ENCODE measurements around the gene RBPJ. TPM values are rescaled to one million over a fixed set of nuclear protein-coding genes. Genes with fewer than 3 reads are reported as not detected.
A peak's percentile ranks its signal among the peaks of the same experiment; 100 is the strongest.
"Not testable (repeated sequence)": the region's sequence is repeated elsewhere in the genome, so short reads cannot be mapped to it uniquely, and the experiment has no call there.

Gene RBPJ
- total RNA-seq, 1 donor from 2014 or later: 120 TPM

- H3K27me3 Mint-ChIP-seq (ENCODE audit: insufficient read depth, low read depth): no peaks in the 10 kb centered on the region
- H3K9ac ChIP-seq: no peak overlapping the region
- no peaks in the 10 kb centered on the region for H3K4me1 Mint-ChIP-seq
- H3K27ac ChIP-seq: no peak overlapping the region
- no peak overlapping the region for H3K4me2 ChIP-seq
- no peaks in the 10 kb centered on the region for H3K79me2 ChIP-seq (ENCODE audit: low read depth)
- peaks cover 16% of the 10 kb centered on the region for H3K9me3 Mint-ChIP-seq
- H3K4me1 ChIP-seq: no peaks in the 10 kb centered on the region
- H3K36me3 Mint-ChIP-seq: no peaks in the 10 kb centered on the region
- no peak for DNase-seq (ENCODE audit: low spot score)
- H3F3A ChIP-seq (ENCODE audit: low read depth): peaks cover 5% of the 10 kb centered on the region
- TF ChIP-seq EZH2phosphoT487 (IDR thresholded peaks at IDR 0.05) (no peak), CTCF (IDR thresholded peaks at IDR 0.05) (no peak), EZH2 (IDR thresholded peaks at IDR 0.05) (no peak)
- H3K4me3 Mint-ChIP-seq: no peak overlapping the region
- H3K36me3 ChIP-seq: no peaks in the 10 kb centered on the region
- H3K27ac Mint-ChIP-seq: no peak overlapping the region
- no peaks in the 10 kb centered on the region for H3K9me3 ChIP-seq (ENCODE audit: low read depth)
- no peak overlapping the region for H3K4me3 ChIP-seq
- H3K27me3 ChIP-seq: no peaks in the 10 kb centered on the region
- no peak overlapping the region for H2AFZ ChIP-seq (replicated peaks)
- no peaks in the 10 kb centered on the region for H4K20me1 ChIP-seq (ENCODE audit: low read depth)
Measured at GRCh38 chr4:26311633-26312032, 9.2 kb upstream of the RBPJ start.

GRCh38 chr4:26315316-26315932 lies 5.4 kb upstream of the RBPJ start:
- DNase-seq (ENCODE audit: low spot score); H3K27ac ChIP-seq; H3K36me3 ChIP-seq; H3K4me1 ChIP-seq; H3K79me2 ChIP-seq (ENCODE audit: low read depth); H3K4me1 Mint-ChIP-seq; H2AFZ ChIP-seq (replicated peaks); H3K4me3 Mint-ChIP-seq; H3K27me3 Mint-ChIP-seq (ENCODE audit: insufficient read depth, low read depth); H3K9me3 ChIP-seq (ENCODE audit: low read depth); H3K27me3 ChIP-seq; H4K20me1 ChIP-seq (ENCODE audit: low read depth); H3K4me2 ChIP-seq; H3K27ac Mint-ChIP-seq; H3K9ac ChIP-seq; H3K36me3 Mint-ChIP-seq; H3K4me3 ChIP-seq: not testable (repeated sequence)
- H3F3A ChIP-seq (ENCODE audit: low read depth): peaks cover 16% of the 10 kb centered on the region
- H3K9me3 Mint-ChIP-seq: peaks cover 16% of the 10 kb centered on the region

- peaks cover 27% of the 10 kb centered on the region for H3F3A ChIP-seq (ENCODE audit: low read depth)
- DNase-seq (ENCODE audit: low spot score): no peak
- no peak overlapping the region for H3K4me2 ChIP-seq
- no peak overlapping the region for H3K27ac ChIP-seq
- no peaks in the 10 kb centered on the region for H3K36me3 Mint-ChIP-seq
- no peaks in the 10 kb centered on the region for H3K36me3 ChIP-seq
- H3K4me1 Mint-ChIP-seq: peaks cover 5% of the 10 kb centered on the region
- H3K4me3 ChIP-seq: no peak overlapping the region
- peaks cover 16% of the 10 kb centered on the region for H3K79me2 ChIP-seq (ENCODE audit: low read depth)
- peaks cover 6% of the 10 kb centered on the region for H3K4me1 ChIP-seq
- H3K9ac ChIP-seq: no peak overlapping the region
- peaks cover 16% of the 10 kb centered on the region for H3K9me3 Mint-ChIP-seq
- H3K27me3 ChIP-seq: no peaks in the 10 kb centered on the region
- no peaks in the 10 kb centered on the region for H3K9me3 ChIP-seq (ENCODE audit: low read depth)
- H4K20me1 ChIP-seq (ENCODE audit: low read depth): peaks cover 15% of the 10 kb centered on the region
- no peak for TF ChIP-seq CTCF (IDR thresholded peaks at IDR 0.05)
- no peak for TF ChIP-seq EZH2phosphoT487 (IDR thresholded peaks at IDR 0.05)
- no peak for TF ChIP-seq EZH2 (IDR thresholded peaks at IDR 0.05)
- H3K27me3 Mint-ChIP-seq (ENCODE audit: insufficient read depth, low read depth): no peaks in the 10 kb centered on the region
- H3K27ac Mint-ChIP-seq: no peak overlapping the region
- H3K4me3 Mint-ChIP-seq: no peak overlapping the region
- no peak overlapping the region for H2AFZ ChIP-seq (replicated peaks)
Measured at GRCh38 chr4:26317766-26318165, 3.0 kb upstream of the RBPJ start.

DNA sequence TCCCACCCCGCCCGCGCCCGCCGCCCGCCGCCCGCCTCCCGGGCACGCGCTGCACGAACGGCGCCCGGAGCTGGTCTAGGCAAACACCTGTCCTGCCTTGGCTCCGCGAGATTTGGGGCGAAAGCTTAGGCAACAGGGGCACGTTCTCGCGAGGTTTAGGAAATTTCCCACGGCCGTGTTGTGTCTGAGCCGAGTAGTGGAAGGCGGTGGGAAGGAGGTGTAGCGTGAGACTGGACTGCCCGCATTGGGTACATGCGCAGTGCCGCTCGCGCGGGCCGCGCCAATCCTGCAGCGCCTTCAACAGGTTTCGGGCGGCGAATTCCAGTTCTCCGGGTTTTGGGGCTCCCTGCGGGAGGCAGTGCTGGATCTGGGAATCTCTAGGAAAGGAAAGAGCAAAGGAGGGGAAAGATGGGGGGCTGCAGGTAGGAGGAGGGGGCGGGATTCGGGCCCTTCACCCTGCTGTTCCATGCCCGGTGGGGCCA lies 1.3 kb upstream of the RBPJ start:
- Histone ChIP-seq H3K36me3 (no peaks in the 10 kb centered on the region), H2AFZ (replicated peaks) (peak overlapping the region; percentile 80), H3K27me3 (no peaks in the 10 kb centered on the region), H3K4me2 (peak overlapping the region; percentile 88), H3K4me3 (peak overlapping the region; percentile 98), H3F3A (ENCODE audit: low read depth) (peaks cover 27% of the 10 kb centered on the region), H3K9ac (peak overlapping the region; percentile 80), H3K27ac (peak overlapping the region; percentile 100), H3K4me1 (peaks cover 12% of the 10 kb centered on the region), H4K20me1 (ENCODE audit: low read depth) (peaks cover 32% of the 10 kb centered on the region), H3K9me3 (ENCODE audit: low read depth) (no peaks in the 10 kb centered on the region), H3K79me2 (ENCODE audit: low read depth) (peaks cover 34% of the 10 kb centered on the region)
- H3K27ac Mint-ChIP-seq: peak overlapping the region; percentile 80
- no peaks in the 10 kb centered on the region for H3K27me3 Mint-ChIP-seq (ENCODE audit: insufficient read depth, low read depth)
- H3K4me1 Mint-ChIP-seq: peaks cover 19% of the 10 kb centered on the region
- peaks cover 12% of the 10 kb centered on the region for H3K9me3 Mint-ChIP-seq
- DNase-seq (ENCODE audit: low spot score): peak; percentile 98
- no peaks in the 10 kb centered on the region for H3K36me3 Mint-ChIP-seq
- no peak for TF ChIP-seq CTCF (IDR thresholded peaks at IDR 0.05)
- no peak for TF ChIP-seq EZH2phosphoT487 (IDR thresholded peaks at IDR 0.05)
- no peak for TF ChIP-seq EZH2 (IDR thresholded peaks at IDR 0.05)
- H3K4me3 Mint-ChIP-seq: peak overlapping the region; percentile 96
